GM18520 (cell line): ENCODE results near the gene RAB5A.
"Not testable (repeated sequence)": the region's sequence is repeated elsewhere in the genome, so short reads cannot be mapped to it uniquely, and the experiment has no call there.

Source experiments
- ATAC-seq: cut with Tn5 transposase; IDR thresholded peaks from one replicate; pipeline ENCODE4 v1.9.1; 2021; ENCODE audit not compliant: unreplicated experiment

Gene RAB5A

GRCh38 chr3:19946832-19947548 is at the start of gene RAB5A:
RAB5A (plus strand) TSS chr3:19947097; CDS start chr3:19950899, 3,802 bp downstream.
- ATAC-seq, result peak; percentile 98

- ATAC-seq, result no peak
These were observed 48.2 kb upstream of the RAB5A start for GRCh38 chr3:19898721-19899120.

- no peak for ATAC-seq
These were observed 47.6 kb upstream of the RAB5A start for GRCh38 chr3:19899264-19899663.

GRCh38 chr3:19899833-19900232 is 47.1 kb upstream of the RAB5A start:
- ATAC-seq, result not testable (repeated sequence)

GRCh38 chr3:19901337-19901736 is 45.6 kb upstream of the RAB5A start:
- ATAC-seq, result no peak

GRCh38 chr3:19901918-19902317 is 45.0 kb upstream of the RAB5A start:
- no peak for ATAC-seq

- no peak for ATAC-seq
These were observed 43.2 kb upstream of the RAB5A start for GRCh38 chr3:19903649-19904048.

GRCh38 chr3:19907523-19907922 is 39.4 kb upstream of the RAB5A start:
- ATAC-seq, result no peak

GRCh38 chr3:19911452-19911851 is 35.4 kb upstream of the RAB5A start:
- ATAC-seq, result no peak

- no peak for ATAC-seq
These were observed 29.7 kb upstream of the RAB5A start for GRCh38 chr3:19917167-19917566.

- no peak for ATAC-seq
These were observed 26.4 kb upstream of the RAB5A start for GRCh38 chr3:19920401-19921080.

GRCh38 chr3:19931180-19931692 is 15.7 kb upstream of the RAB5A start:
- peak; percentile 74 for ATAC-seq

GRCh38 chr3:19931767-19932188 is 15.1 kb upstream of the RAB5A start:
- ATAC-seq, result peak; percentile 46

GRCh38 chr3:19932422-19932821 is 14.5 kb upstream of the RAB5A start:
- ATAC-seq, result no peak

GRCh38 chr3:19934098-19934566 is 12.8 kb upstream of the RAB5A start, which contains the start of gene EFHB:
EFHB (minus strand) TSS chr3:19934217; CDS start chr3:19934018, 199 bp downstream.
- ATAC-seq, result no peak

GRCh38 chr3:19937459-19938294 is 9.2 kb upstream of the RAB5A start:
- ATAC-seq, result no peak

- no peak for ATAC-seq
These were observed 8.6 kb upstream of the RAB5A start for GRCh38 chr3:19938295-19938627.

GRCh38 chr3:19940643-19941042 is 6.3 kb upstream of the RAB5A start:
- ATAC-seq, result no peak

GRCh38 chr3:19945534-19945933 is 1.4 kb upstream of the RAB5A start:
- no peak for ATAC-seq

- ATAC-seq, result no peak
These were observed 697 bp upstream of the RAB5A start for GRCh38 chr3:19945969-19946831.
